Glomerular visceral epithelial cell (primary cell): ENCODE data around the gene KCTD17.

ENCODE experiments used
- DNase-seq: peaks from one replicate; pipeline ENCODE4 v3.0.0-alpha.2; 2016; ENCODE audit errors: extremely low spot score

KCTD17 gene

DNA sequence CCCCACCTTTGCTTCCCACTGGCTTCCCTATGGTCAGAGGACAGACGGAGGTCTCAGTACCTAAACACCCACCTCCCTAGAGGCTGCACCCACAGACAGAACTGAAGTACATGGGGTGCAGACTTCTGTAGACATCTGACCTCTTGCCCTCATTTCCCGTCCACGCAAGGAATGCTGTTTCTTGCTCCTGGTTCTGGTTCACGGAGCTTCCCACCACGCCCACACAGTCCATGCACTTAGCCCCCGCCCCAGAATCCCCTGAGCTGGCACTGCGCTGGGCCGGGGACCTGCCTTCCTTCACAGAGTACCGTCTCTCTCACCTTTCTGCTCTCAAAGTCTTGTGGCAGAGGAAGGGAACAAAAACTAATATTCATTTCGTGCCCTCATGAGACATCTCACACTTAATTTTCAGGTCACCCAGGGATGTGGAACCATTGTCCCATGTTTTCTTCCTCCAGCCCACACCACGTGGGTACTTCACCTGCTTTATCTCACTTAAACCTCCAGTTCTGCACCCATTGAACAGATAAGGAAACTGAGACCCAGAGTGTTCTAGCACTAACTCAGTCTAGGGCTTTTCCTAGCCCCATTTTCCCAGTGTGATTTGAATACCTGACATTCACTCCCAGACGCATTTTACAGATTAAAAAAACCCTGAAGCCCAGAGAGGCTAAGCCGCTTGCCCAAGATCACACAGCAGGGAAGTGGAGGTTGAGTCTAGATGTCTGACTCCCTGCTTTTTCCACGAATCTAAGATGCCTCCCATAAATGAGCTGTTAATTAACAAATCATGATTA, 52.3 kb downstream of the KCTD17 start:
- DNase-seq = no peak

DNA sequence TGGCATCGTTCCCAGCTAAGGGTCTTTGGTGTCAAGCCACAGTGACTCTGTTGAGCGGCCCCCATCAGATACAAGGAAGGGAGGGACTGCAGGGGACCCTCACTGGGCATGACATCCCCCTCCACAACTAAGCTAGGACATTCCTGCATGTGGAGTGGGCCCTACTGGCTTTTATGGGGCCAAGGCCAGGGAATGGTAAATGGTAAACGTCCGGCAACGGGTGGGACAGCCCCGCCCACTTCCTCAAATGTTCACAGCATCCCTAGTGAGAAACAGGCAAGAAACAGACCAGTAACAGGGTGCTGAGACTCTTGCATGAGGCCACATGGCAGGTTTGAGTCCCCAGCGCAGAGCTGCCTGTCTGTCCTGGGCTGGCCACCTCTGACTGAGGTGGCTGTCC, 53.6 kb downstream of the KCTD17 start:
- no peak for DNase-seq

DNA sequence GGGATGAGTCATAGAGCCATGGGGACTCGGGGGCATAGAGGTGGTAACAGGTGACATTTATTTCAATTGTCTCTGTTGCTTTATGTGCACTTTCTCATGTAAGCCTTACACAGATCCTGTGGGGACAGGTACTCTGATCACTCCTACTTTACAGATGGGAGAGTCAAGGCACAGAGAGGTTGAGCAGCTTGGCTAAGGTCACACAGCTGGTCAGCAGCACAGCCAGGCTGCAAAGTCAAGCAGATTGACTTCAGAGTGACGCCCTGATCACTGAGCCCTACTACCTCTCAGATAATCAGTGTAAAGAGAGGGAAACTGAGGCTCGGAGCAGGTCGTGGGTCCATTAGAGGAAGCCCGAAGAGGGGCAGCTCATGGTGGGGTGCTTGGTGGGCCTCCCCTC, 54.4 kb downstream of the KCTD17 start:
- DNase-seq = no peak

DNA sequence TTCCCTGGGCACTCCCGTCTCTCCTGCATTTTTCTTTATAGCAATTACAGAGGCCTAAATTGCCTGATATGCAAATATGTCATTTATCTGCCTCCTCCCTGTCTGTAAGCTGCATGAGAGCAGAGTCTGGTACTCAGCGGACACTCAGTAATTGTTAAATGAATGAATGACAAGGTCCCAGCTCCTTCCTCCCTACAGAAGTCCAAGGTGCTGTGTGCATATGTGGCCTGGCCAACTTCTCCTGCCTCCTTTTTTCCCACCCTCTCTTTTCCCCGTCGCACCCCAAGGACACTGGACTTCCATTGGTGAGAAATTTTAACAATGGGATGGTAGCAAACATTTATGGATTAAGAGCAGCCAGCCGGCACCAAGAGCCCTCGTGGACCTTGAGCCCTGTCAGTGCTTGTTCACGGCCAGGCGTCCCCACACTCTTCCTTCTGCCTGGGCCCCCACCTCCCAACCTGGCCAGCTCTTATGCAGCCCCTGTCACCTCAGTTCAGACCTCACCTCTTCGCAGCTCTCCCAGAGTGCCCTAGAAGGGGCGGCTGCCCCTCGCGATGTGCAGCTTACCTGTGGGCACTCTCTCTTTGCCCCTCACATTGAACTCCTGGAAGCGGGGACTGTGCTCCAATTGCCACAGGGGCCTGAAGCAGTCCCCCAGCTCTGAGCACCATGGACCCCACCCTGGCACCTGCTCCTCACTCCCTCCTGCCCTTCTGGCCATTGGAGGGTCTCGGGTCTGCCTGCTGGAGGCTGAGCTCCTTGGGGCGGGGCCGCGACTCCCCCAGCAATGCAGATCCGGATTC, 56.5 kb downstream of the KCTD17 start:
- DNase-seq = no peak

DNA sequence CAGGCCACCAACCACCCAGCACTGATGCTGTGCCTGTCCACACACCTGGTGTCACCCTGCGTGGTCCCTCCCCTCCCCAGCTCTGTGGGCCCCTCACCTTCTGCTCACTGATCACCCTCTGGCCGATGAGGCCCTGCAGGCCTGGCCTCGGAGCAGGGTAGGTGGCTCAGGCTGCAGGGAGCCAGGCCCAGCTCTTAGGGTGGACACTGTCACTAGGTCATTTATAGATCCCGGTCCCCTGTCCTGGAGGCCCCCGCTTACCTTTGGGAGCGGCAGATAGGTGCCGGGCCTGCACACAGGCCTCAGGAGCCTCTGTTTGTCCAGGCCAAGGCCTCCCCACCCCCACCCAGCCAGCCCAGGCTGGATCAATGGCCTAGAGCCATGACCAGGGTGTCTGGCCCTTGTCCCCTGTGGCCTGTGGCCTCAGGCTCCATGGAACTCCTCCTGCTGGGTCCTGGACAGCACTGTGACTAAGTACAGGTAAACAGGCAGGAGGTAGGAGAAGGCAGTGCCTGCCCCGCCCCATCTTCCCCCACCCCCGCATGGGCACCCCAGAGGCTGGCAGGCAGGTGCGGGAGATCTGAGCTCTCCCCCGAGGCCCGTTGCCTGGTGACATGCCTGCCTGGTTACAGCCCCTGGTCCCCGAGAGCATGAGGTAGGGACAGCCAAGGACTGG, 57.8 kb downstream of the KCTD17 start, which contains the start of gene TMPRSS6:
Gene TMPRSS6 (minus strand): TSS at position 472 of the 676 bp plus-strand sequence. CDS start 6,296 bp downstream, outside the sequence.
- DNase-seq = no peak

DNA sequence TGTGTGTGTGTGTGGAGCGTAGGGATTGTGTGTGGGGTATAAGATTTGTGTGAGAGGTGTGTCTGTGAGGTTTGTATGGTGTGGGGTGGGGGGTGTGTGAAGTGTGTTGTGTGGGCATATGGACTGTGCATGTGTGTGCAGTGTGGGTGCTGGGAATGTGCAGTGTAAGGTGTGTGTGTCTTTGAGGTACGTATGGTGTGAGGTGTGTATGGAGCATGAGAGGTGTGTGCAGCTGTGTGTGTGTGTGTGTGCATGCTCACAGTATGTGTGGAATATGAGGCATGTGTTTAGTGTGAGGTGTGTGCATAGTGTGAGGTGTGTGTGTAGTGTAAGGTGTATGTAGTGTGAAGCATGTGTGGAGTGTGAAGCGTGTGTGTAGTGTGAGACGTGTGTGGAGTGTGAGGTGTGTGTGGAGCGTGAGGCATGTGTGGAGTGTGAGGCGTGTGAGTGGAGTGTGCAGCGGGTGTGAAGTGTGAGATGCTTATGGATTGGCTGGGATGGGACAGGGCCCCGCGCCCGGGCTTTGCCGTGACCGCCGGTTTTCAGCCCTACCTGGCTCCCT, 59.7 kb downstream of the KCTD17 start:
- DNase-seq = no peak

DNA sequence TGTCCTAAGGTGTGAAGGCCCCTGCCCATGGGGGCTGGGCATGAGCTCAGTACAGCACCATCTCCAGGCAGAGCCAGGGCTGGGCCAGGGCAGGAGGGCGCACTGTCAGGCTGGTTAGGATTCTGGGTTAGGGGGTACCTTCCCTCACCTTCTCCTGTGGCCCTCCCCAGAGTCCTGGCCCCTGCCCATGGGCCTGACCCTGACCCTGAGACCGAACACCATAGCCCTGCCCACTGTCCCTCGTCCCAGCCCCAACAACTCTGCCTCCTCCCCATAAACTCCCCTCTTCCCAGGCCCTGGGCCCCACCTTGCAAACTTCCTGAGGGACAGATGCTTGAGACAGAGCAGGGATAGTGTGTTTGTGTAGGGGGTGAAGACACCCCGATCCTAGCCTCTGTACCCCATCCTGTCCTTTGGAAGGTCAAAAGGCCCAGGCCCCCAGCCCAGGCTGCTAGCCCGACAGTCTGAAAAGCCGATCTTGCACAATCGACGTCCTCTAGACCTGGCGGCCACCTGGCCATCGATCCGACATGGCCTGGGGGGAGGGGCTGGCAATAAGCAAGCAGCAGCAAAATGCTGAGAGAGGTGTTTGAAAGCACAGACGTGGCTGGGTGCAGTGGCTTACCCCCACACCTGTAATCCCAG, 60.7 kb downstream of the KCTD17 start:
- no peak for DNase-seq
